GM21447 (cell line): ENCODE data around the gene RNF2.
"Not testable (repeated sequence)": the region's sequence is repeated elsewhere in the genome, so short reads cannot be mapped to it uniquely, and the experiment has no call there.

ENCODE experiments used
- ATAC-seq: cut with Tn5 transposase; IDR thresholded peaks from one replicate; pipeline ENCODE4 v1.9.1; 2021; ENCODE audit not compliant: unreplicated experiment

The RNF2 gene

DNA sequence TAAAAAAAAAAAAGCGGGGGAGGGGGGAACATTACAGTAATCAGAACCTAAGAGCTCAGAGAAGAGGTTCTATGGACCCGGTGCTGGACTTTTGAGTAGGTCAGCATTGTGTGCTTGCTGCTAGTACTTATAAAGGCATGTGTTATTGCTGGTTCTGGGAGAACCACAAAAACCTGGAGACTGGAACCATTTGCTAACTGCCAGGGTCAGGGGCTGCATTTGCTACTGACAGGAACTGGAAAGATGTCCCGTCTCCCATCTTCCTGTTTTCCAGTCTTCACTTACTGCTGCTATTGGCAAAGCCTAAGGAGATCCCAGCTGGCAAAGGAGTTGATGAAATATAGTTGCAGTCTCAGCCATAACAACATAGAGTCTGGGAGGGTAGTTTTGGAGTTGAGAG is 4.3 kb downstream of the RNF2 start:
- no peak for ATAC-seq

DNA sequence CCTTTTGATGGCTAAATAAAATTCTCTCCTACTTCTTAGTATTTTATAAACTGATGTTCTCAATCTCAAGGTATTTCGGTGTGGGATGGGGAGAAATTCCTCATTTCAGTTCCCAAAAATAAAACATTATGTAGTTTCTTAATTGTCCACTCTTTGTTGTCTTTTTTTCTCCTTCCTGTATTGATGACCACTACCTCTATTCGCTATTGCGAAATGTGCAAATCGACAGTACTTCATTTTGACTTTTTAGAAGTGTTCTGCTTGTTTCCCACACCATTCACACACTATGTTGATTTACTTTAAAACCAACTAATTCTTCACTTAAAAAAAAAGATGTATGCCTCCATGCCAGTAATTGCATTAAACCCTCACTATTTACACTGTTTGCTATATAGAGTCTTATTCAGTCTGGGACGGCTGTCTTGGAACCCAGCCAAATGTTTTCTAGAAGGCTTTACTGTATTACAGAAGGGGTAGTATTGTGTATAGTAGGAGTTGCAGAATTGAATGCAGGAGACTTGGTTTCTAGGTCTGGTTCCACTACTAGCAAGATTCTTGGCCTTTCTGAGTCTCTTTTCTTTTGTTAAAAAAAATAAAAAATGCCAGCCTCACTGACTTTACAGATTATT is 5.6 kb downstream of the RNF2 start:
- no peak for ATAC-seq

DNA sequence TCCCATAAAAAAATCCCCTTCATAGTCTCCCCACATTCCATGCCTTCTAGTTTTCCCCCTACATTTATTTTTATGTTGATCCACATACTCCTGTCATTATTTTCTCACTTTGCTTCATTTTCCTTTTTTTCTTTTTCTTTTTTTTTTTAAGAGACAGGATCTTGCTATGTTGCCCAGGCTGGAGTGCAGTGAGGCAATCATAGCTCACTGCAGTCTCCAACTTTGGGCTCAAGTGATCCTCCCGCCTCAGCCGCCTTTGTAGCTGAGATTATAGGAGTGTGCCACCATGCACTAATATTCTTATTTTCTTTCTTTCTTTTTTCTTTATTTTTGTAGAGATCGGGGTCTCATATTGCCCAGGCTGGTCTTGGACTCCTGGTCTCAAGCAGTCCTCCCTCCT is 7.8 kb downstream of the RNF2 start:
- no peak for ATAC-seq

DNA sequence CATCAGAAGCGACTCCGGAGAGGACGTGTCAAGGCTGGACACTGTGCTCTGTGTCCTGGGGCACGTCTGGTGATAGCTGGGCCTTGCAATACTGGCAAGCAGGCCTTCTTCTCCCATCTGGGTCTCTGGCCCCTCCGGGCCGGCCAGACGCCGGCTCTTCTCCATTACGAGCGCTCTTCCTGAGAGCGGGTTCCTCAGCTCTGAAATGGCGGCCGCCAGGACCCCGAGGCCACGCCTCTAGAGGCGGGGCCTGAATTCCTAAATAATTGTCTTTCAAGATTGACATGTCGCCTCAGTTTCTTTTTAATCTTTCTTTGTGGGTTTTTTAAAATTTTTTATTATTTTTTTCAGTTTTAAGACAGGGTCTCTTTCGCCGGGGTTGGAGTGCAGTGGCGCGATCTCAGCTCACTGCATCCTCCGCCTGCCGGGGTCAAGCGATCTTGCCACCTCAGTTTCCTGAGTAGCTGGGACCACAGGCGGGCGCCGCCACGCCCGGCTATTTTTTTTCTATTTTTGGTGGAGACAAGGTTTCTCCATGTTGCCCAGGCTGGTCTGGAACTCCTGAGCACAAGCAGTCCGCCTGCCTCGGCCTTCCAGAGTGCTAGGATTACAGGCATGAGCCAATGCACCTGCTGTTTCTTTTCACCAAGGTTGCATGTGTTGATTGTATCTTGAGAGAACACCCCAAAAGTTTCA is 9.2 kb downstream of the RNF2 start:
- ATAC-seq: no peak

DNA sequence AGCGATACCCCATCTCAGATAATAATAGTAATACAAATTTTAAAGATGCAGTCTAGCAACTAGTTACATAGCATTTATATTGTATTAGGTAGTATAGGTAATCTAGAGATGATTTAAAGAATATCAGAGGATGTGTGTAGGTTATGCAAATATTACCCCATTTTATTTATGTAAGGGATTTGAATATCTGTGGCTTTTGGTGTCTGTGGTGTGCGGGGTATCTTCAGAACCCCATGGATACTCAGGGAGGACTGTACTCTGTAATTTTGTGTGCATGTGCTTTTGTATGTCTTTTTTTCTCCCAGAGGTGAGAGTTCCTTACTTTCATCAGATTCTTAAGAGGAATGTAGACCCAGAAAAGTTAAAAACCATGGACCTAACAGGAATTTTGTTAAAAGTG is 12.8 kb downstream of the RNF2 start:
- ATAC-seq: no peak

DNA sequence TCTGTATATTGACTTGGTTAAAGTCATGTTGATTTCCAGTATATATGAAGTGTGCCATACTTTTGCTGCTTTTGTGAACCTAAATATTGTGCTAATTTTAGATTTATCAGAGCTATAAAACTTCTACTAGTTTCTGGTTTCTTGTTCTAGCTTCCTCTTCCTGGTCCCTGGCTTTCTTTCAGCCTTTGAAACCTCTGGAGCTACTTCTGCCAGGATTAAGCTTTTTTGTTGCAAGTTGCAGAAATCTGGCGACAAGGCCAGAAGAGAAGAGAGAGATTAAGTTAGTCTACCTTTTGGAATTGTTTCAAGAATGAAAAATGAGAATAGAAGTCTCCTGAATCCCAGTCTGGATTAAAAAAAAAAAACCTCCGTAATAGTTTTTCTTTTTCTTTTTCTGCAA is 13.5 kb downstream of the RNF2 start:
- no peak for ATAC-seq

DNA sequence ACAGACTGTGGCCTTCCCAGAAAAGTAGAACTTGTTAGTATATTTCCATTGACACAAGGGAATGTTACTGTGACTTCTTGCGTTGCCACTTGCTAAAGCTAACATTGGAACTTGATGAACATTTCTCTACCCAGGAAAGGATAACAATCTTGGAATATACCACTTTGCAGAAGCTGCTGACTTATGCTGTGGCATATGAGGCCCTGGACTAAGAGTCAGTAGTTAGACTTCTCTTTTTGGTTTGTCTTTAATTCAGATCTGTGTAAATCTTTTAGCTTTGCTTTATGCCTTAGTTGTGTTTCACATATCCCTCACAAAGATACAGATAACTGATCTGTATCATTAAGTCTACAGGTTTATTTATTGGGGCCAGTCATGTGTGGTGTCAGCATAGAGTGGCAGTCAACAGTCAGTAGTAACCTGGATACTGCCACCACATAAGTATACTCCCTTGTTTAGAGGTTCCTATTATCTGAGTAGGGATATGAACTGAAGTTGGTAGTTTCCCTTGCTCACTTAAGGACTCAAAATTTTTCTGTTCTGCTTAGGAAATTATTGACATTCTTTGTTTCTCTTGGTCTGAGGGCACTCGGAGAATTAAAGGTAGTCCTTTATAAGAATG is 14.7 kb downstream of the RNF2 start:
- ATAC-seq: no peak

DNA sequence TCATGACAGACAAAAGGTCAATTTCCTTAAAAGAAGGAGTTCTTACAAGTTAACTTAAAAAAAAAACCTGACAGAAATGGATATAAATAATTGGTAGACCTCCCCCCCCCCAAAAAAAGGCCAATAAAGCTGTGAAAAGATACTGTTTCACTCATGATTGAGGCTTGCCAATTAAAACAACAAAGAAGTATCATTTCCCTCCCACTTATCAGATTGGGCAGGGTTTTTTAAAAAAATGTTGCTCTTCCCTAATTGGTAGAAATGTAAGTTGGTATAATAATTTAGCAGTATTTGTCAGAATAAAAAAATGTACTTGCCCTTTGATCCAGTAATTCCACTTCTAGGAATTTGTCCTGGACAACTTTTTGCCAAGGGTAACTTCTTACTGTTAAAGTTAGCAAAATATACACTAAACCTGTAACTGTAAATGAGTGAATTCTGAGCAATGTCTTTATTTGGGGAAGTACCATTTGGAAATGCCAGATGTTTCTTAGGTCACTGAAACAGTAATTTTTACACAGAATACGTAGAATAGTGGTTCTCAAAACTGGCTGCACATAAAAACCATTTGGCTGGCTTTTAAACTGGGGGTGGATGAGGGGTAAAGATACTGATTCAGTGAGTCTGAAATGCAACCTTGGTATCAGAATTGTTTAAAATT is 17.5 kb downstream of the RNF2 start:
- ATAC-seq: no peak

DNA sequence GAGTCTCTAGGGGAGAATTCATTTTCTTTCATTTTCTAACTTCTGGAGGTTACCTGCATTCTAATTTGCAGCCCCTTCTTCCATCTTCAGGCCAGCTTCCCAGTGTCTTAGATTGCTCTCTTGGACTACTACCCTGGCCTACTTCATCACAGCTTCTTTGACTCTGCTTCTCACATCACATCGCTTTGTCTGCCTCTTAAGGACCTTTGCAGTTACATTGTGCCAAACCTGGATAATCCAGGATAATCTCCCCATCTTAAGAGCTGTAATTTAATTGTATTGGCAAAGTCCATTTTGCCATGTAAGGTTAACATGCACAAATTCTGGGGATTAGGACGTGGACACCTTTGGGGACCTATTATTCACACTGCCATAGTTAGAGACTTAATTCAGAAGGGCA is 18.4 kb downstream of the RNF2 start:
- no peak for ATAC-seq

DNA sequence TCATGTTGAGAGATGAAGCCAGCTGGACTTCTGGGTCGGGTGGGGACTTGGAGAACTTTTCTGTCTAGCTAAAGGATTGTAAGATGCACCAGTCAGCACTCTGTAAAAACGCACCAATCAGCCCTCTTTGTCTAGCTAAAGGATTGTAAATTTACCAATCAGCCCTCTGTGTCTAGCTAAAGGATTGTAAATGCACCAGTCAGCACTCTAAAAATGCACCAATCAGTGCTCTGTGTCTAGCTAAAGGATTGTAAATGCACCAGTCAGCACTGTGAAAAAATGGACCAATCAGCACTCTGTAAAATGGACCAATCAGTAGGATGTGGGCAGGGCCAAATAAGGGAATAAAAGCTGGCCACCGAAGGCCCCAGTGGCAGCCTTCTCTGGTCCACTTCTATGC is 19.6 kb downstream of the RNF2 start:
- ATAC-seq: not testable (repeated sequence)

DNA sequence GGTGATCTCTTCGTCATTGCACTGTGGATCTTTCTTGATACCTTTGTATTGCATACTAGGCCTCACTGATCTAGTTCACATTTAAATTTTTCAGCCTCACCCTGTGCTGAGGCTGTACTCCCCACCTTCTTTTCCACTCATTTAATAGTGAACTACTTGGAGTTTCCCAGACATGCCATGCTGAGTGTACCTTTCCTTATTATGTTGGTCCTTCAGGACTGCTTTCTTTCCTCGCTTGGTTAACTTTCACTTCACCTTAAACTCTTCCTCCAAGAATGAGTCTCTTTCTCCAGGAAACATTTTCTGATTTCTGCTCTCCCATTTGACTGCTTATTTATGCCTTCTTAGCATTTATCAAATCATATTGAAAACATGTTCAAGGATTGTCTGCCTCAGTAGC is 20.8 kb downstream of the RNF2 start:
- ATAC-seq: no peak

DNA sequence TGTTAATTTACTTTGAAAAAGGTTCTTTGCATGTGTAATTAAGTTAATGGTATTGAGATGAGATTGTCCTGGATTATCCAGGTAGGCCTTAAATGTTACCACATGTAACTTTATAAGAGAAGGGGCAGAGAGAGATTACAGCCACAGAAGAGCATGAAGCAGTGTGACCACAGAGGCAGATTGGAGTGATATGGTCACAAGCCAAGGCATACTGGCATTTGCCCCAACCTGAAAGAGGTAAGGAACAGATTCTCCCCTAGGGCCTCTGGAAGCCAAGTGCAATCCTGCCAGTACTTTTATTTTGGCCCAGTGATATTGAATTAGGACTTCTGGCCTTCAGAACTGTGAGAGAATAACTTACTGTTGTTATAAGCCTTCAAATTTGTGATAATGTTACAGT is 23.0 kb downstream of the RNF2 start:
- no peak for ATAC-seq

DNA sequence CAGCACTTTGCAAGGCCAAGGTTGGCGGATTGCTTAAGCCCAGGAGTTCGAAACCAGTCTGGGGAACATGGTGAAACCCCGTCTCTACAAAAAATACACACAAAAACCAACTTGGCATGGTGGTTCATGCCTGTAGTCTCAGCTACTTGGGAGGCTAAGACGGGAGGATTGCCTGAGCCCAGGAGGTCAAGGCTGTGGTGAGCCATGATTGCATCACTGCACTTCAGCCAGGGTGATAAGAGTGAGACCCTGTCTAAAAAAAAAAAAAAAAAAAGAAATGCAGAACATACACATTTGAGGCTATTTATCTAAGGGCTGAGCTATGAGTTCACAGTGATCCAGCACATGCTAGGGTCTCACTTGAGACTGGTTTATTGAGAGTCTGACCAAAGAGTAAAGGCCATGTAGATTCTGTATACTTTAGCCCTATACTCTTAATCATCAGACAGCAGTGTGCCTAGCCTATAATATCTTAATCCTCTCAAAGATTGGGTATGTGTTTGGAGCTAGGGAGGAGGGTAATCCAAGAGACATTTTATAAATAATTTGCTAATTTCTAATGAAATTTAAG is 23.9 kb downstream of the RNF2 start:
- ATAC-seq: no peak

DNA sequence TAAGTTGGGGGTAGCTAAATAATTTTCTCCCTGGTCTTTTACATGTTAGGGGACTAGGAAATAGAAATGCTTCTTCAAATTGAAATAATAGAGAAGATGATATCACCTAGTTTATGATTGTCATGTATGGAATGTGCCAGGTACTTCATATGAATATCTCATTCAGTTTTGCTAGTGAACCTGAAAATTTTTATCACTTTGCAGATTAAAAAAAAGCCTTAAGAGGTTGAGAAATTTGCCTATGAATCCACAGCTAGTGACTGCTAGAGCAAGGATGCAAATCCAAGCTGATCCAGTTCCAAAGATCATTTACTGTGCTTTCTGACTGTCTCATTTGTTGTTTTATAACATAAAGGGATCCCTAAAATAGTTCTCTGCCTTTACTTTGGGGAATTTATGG is 24.7 kb downstream of the RNF2 start:
- ATAC-seq: no peak

DNA sequence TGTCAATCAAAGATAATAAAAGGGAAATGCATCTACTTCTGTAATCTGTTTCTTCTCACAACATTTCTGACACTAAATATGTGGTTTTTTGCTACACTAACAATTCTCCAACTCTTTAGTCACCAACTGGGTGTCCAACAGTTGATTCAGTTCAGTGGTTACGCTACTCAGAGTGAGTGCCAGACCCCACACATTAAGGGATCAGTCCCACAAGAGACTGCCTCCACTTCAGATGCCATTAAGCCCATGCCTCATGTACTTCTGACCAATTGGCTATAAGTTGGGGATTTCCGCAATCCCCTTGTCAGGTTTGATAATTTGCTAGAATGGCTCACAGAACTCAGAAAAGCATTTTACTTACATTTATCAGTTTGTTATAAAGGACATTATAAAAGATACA is 28.4 kb downstream of the RNF2 start:
- no peak for ATAC-seq

DNA sequence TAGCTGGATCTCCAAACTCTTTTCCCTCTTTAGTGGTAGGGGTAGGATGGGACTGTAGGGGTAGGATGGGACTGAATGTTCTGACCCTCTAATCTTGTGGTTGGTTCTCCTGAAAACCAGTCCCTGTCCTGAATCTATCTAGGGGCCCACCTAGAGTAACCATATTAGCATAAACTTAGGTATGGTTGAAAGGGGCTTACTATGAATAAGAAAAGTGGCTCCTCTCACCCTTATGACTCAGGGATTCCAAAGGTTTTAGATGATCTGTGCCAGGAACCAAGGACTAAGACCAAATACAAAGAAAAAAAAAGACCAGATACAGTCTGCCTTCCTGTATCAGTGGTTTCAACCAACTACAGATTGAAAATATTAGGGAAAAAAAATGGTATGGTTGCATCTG is 28.9 kb downstream of the RNF2 start:
- no peak for ATAC-seq

DNA sequence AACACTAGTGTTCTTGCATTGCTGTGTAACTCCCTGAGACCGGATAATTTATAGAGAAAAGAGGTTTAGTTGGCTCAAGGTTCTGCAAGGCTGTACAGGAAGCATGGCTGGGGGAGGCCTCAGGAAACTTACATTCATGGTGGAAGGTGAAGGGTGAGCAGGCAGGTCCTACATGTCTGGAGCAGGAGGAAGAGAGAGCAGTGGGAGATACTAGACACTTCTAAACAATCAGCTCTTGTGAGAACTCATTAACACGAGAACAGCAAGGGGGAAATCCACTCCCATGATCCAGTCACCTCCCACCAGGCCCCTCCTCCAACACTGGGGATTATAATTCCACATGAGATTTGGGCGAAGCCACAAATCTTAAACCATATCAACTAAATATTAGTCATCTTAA is 30.1 kb downstream of the RNF2 start:
- no peak for ATAC-seq

DNA sequence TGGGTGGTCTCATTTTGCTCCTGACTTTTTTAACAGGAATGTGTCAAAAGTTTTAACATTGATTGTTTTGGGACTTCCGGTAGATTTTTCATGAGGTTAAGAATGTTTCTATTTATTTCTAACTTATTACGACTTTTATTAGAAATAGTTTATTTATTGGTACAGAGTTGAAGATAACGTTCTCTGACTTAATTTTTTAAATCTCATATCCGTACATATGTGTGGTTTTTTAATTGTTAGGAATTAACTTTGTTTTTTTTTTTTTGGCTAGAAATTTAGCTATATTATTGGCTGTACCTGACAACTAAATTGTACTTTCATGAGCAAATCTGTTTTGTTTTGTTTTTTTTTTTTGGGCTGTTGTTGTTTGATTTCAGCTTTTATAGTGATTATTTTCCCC is 32.0 kb downstream of the RNF2 start:
- no peak for ATAC-seq

DNA sequence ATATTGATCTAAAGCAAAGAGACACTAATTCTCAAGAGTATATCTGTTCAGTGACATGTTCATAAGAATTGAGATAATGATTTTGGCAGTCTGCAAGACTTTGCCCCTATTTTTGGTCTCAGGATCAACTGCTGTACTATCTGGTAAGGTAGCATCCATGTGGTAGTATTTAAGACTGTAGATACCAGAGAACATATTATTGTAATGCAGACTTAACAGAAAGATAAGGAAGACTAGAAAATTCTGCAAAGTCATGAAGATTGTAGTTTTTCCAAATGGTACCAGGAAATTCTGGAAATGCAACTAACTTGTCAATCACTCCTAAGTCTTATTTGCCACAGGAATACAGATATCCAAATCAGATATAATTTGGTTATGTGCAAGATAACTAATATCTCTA is 35.1 kb downstream of the RNF2 start:
- no peak for ATAC-seq

DNA sequence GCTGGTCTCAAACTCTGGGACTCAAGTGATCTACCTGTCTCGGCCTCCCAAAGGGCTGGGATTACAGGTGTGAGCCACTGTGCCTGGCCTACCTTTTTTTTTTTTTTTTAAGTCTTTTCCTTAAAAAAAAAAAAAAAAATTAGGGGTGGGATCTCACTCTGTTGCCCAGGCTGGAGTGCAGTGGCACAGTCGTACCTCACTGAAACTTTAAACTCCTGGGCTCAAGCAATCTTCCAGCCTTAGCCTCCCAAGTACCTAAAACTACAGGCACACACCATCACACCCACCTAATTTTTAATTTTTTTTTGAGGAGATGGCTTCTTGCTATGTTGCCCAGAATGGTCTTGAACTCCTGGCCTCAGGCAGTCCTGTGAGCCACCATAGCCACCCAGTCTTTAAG is 38.5 kb downstream of the RNF2 start:
- ATAC-seq: no peak

DNA sequence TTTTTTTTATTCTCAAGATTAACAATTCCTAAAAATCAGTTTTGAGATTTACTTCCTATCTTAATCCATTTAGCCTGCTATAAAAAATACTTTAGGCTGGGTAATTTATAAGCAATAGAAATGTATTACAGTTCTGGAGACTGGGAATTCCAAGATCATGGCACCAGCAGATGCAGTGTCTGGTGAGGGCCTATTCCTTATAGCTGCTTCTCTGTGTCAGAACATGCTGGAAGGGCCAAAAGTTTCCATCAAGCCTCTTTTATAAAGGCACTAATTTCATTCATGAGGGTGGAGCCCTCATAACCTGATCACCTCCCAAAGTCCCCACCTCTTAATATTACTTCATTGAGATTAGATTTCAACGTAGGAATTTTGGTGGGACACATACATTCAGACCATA is 41.7 kb downstream of the RNF2 start:
- no peak for ATAC-seq

DNA sequence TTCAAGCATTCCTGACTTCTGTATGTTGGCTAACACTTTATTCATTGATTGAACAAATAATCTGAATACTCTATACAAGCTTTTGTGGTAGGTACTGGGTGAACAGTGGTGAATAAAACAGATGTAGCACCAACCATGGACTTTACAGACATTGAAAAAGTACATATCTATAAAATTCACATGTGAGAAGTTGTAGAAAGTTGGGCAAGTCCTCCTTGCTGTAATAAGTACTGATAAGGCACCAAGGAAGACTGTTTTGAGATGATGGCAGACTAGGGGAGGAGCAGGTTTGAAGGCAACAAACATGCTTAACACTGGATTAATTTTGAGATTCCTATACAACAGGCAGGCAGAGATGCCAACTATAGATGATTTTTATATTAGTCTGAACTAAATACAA is 42.4 kb downstream of the RNF2 start:
- no peak for ATAC-seq
